Measurements from ENCODE around the gene FOXF2.

FOXF2 gene

DNA sequence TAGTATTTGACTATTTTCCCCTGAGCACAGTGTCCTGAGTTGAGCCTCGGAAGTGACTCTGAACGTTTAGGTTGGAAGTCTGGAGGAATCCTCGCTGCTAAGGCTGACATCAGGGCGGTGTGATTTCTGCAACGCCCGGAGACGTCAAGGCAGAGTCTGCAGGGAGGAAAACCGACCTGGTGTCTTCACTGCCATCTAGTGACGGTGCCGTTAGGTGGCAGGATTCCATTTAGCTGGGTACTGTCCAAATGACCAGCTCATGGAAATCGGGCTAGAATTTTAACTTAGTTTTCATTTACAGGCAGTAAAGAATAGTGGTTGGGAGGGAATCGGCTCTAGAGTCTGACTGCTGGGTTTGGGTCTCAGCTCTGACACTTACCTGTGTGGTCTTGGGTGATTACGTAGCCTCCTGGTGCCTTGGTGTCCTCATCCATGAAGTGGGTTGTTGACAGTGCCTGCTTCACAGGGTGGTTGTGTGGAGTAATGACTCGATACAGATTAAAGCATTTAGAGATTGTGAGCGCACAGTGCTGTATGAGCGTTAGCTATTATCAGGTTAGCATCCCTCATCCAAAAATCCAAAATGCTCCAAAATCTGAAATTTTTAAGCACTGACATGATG, 35.0 kb downstream of the FOXF2 start:
- no peaks in the 10 kb centered on the region for H3K9me3 ChIP-seq (ENCODE audit: control insufficient read depth, low read length)
- no peaks in the 10 kb centered on the region for H3K4me1 ChIP-seq (ENCODE audit: control insufficient read depth, insufficient read depth, low read length)
- peaks cover 11% of the 10 kb centered on the region for H3K27me3 ChIP-seq (ENCODE audit: control insufficient read depth, insufficient read depth, low read length)
- no peak overlapping the region for H3K9ac ChIP-seq (ENCODE audit: low read length)
- no peak overlapping the region for H3K4me3 ChIP-seq (ENCODE audit: low read length)
- H3K36me3 ChIP-seq (ENCODE audit: control insufficient read depth, insufficient read depth, low read length) = no peaks in the 10 kb centered on the region

DNA sequence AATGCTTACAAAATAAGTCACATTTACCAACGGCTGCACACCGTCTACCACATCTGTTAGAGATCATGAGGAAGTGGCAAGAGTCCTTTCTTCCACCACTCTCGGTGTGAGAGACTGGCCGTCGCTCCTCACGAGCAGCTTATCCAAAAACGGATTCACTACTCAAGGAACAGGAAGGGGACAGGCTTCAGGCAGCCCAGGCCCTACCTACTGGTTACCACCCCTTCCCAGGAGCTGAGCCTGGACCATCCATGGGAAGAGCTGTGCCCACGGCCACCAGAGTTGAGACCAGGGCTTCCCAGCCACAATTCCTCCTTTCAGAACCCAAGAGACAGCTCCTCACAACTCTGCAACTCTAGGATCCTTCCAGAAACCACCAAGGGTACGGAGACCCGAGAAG, 37.0 kb downstream of the FOXF2 start:
- Histone ChIP-seq H3K4me1 (ENCODE audit: control insufficient read depth, insufficient read depth, low read length) (no peaks in the 10 kb centered on the region), H3K36me3 (ENCODE audit: control insufficient read depth, insufficient read depth, low read length) (no peaks in the 10 kb centered on the region), H3K27me3 (ENCODE audit: control insufficient read depth, insufficient read depth, low read length) (peaks cover 11% of the 10 kb centered on the region), H3K9me3 (ENCODE audit: control insufficient read depth, low read length) (no peaks in the 10 kb centered on the region), H3K9ac (ENCODE audit: low read length) (no peak overlapping the region), H3K4me3 (ENCODE audit: low read length) (no peak overlapping the region)

GRCh38 chr6:1435806-1436205, 46.4 kb downstream of the FOXF2 start:
- Histone ChIP-seq H3K9ac (ENCODE audit: low read length) (no peak overlapping the region), H3K36me3 (ENCODE audit: control insufficient read depth, insufficient read depth, low read length) (no peaks in the 10 kb centered on the region), H3K4me3 (ENCODE audit: low read length) (no peak overlapping the region), H3K9me3 (ENCODE audit: control insufficient read depth, low read length) (no peaks in the 10 kb centered on the region), H3K27me3 (ENCODE audit: control insufficient read depth, insufficient read depth, low read length) (peaks cover 18% of the 10 kb centered on the region), H3K4me1 (ENCODE audit: control insufficient read depth, insufficient read depth, low read length) (no peaks in the 10 kb centered on the region)

DNA sequence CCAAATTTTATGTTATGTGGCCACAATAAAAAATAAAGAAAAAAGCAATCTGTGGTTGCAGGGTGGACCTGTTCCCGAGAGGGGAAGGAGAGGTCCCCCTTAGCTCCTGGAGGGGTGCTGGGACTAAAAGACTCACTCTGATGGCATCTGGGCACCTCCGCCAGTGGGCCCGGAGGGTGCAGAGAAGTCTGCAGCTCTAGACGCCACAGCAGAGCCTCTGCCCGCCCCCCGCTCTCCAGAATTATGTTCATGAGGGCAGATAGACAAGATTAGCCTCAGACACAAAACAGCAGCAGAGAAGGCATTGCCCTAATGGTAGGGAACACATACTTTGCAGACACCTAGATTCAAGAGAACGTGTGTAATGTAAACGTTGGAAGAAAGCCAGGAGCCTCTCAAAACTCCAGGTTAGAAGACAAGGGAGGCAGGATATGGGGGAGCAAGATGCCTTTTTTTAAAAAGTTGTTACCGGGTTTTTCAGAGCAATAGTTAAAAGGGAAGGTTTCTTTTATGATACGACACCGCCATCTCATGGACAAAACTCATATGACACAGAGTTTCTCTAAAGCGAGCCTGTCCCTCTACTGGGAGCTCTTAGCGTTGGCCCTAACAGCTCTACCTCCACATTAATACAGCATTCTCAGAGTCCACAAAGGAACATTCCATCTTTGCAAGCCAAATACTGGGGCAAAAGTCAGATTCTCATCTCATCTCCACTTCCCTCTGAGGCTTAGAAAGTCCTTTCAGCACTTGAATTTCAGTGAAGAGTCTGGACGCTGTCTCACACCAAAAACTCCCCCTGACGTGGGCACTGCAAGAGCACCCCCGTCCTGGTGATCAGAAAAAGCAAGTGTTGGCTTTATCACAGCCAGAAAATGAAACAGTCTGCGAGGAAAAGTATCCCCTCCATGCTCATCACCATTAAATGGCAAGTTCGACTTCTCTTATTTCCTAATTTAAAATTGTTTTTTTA, 47.2 kb downstream of the FOXF2 start:
- H3K9ac ChIP-seq (ENCODE audit: low read length) = no peak overlapping the region
- no peaks in the 10 kb centered on the region for H3K9me3 ChIP-seq (ENCODE audit: control insufficient read depth, low read length)
- no peak overlapping the region for H3K4me3 ChIP-seq (ENCODE audit: low read length)
- H3K36me3 ChIP-seq (ENCODE audit: control insufficient read depth, insufficient read depth, low read length) = no peaks in the 10 kb centered on the region
- H3K27me3 ChIP-seq (ENCODE audit: control insufficient read depth, insufficient read depth, low read length) = peaks cover 18% of the 10 kb centered on the region
- no peaks in the 10 kb centered on the region for H3K4me1 ChIP-seq (ENCODE audit: control insufficient read depth, insufficient read depth, low read length)

DNA sequence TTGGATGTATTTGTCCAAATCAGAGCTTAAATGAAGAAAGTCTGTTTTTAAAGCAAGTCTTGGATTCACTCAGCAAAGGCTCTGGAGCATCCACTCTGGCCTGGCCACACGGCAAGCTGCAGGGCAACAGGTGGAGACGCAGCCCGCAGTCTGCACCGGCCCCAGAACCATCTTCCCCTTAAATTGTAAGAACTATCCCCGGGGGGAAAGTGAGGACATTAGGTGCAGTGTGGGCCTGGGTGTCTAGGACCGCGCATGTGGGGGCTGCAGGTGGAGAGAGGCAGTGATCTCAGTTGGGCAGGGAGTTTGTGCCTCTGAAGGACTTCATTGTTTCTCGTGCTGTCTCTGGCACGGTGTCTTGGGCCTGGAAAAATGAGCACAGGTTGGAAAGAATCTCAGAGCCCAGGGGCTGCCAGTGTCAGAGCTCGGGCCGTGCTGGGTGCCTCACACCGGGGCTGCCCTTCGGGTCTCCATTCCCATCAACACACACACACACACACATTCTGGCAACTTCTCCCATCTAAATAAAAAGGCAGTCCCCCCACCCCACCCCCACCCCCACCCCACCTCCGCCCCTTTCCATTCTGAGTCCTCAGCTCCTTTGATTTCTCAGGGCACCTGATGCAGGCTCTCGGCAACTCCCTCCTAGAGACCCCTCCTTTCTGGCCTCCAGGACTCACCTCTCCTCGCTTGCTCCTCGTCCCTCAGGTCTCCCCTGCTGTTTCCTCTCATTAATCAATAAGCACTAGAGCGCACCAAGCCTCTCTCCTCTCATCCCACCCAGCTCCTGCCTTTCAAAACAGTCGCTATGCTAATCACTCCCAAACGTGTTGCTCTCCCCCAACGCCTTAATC, 48.4 kb downstream of the FOXF2 start:
- no peak overlapping the region for H3K4me3 ChIP-seq (ENCODE audit: low read length)
- H3K27me3 ChIP-seq (ENCODE audit: control insufficient read depth, insufficient read depth, low read length) = peaks cover 18% of the 10 kb centered on the region
- H3K9me3 ChIP-seq (ENCODE audit: control insufficient read depth, low read length) = no peaks in the 10 kb centered on the region

DNA sequence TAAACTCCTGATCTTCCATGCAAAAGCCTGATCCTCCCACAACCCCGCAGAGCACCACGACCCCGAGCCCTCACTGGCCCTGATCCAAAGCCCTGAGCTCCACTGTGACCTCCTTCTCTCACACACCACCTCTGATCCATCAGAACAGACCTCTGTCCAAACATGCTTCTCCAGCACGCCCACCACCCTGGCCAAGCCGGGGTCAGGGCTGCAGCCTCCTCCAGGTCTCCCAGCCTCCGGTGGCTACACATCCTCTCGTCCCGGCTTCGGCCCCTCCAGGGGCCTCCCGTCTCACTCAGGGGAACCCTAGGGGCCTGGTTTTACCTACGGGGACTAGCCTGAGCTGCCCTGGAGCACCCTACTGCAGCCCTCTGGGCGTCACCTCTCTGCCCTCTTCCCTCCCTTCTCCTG, 49.1 kb downstream of the FOXF2 start:
- Histone ChIP-seq H3K4me1 (ENCODE audit: control insufficient read depth, insufficient read depth, low read length) (no peaks in the 10 kb centered on the region), H3K27me3 (ENCODE audit: control insufficient read depth, insufficient read depth, low read length) (peaks cover 18% of the 10 kb centered on the region), H3K9ac (ENCODE audit: low read length) (no peak overlapping the region)

More for the DNA sequence above, 48.4 kb downstream of the FOXF2 start:
- Histone ChIP-seq H3K4me1 (ENCODE audit: control insufficient read depth, insufficient read depth, low read length) (no peaks in the 10 kb centered on the region), H3K36me3 (ENCODE audit: control insufficient read depth, insufficient read depth, low read length) (no peaks in the 10 kb centered on the region), H3K9ac (ENCODE audit: low read length) (no peak overlapping the region)

GRCh38 chr6:1439349-1439748, 50.0 kb downstream of the FOXF2 start:
- Histone ChIP-seq H3K36me3 (ENCODE audit: control insufficient read depth, insufficient read depth, low read length) (no peaks in the 10 kb centered on the region), H3K4me1 (ENCODE audit: control insufficient read depth, insufficient read depth, low read length) (no peaks in the 10 kb centered on the region), H3K27me3 (ENCODE audit: control insufficient read depth, insufficient read depth, low read length) (peaks cover 18% of the 10 kb centered on the region), H3K9ac (ENCODE audit: low read length) (no peak overlapping the region), H3K9me3 (ENCODE audit: control insufficient read depth, low read length) (no peaks in the 10 kb centered on the region), H3K4me3 (ENCODE audit: low read length) (no peak overlapping the region)

More for the DNA sequence above, 49.1 kb downstream of the FOXF2 start:
- no peaks in the 10 kb centered on the region for H3K9me3 ChIP-seq (ENCODE audit: control insufficient read depth, low read length)
- H3K36me3 ChIP-seq (ENCODE audit: control insufficient read depth, insufficient read depth, low read length) = no peaks in the 10 kb centered on the region
- no peak overlapping the region for H3K4me3 ChIP-seq (ENCODE audit: low read length)

DNA sequence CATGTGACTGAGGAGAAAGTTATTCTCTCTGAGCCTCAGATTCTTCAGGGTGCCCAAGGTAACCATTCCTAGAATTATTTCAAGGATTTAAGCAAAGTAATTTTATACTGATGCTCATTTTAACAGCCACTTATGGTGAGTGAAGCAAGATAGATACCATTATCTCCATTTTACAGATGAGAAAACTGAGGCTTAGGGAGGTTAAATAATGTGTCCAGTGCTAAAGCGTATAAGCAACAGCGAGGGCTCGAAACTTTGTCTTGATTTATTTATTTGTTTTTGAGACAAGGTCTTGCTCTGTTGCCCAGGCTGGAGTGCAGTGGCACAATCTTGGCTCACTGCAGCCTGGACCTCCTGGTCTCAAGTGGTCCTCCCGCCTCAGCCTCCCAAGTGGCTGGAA, 53.6 kb downstream of the FOXF2 start:
- no peaks in the 10 kb centered on the region for H3K4me1 ChIP-seq (ENCODE audit: control insufficient read depth, insufficient read depth, low read length)

More for the DNA sequence above, 53.6 kb downstream of the FOXF2 start:
- no peak overlapping the region for H3K4me3 ChIP-seq (ENCODE audit: low read length)
- H3K9me3 ChIP-seq (ENCODE audit: control insufficient read depth, low read length) = no peaks in the 10 kb centered on the region
- no peaks in the 10 kb centered on the region for H3K36me3 ChIP-seq (ENCODE audit: control insufficient read depth, insufficient read depth, low read length)
- no peak overlapping the region for H3K9ac ChIP-seq (ENCODE audit: low read length)
- H3K27me3 ChIP-seq (ENCODE audit: control insufficient read depth, insufficient read depth, low read length) = peaks cover 8% of the 10 kb centered on the region
